CD14-positive monocyte (primary cell): ENCODE data around the gene TMEM181. TPM values are rescaled to one million over a fixed set of nuclear protein-coding genes. Genes with fewer than 3 reads are reported as not detected.
A peak's percentile ranks its signal among the peaks of the same experiment; 100 is the strongest.

Source experiments
- DNase-seq, 3 donors: peaks; one replicate each; pipeline ENCODE4 v3.0.0-alpha.2; 2011 to 2022
- H2AFZ ChIP-seq: 2 replicates; pipeline ENCODE4 v1.6.0; 2012; ENCODE audit warnings: mild to moderate bottlenecking, low read depth, low read length, inconsistent platforms; ENCODE audit not compliant: insufficient read depth, poor library complexity, severe bottlenecking
- H3K27ac ChIP-seq, 2 donors: 1 replicate in 1 of 2; 2 replicates in 1 of 2; pipeline ENCODE4 v1.5.1; 2012 to 2013; ENCODE audit warnings: low read length in 2 of 2, control low read depth in 1 of 2, inconsistent platforms in 1 of 2, low read depth in 1 of 2, mild to moderate bottlenecking in 1 of 2
- H3K27me3 ChIP-seq, 2 donors: one replicate each; pipeline versions ENCODE4 v1.6.0 to v1.6.1; 2011 to 2013; ENCODE audit warnings: low read length in 2 of 2; ENCODE audit not compliant: control insufficient read depth in 2 of 2, insufficient read depth in 2 of 2
- H3K36me3 ChIP-seq, 2 donors: replicated peaks in 1 of 2; 1 replicate in 1 of 2; 2 replicates in 1 of 2; pipeline versions ENCODE4 v1.5.1 to v1.6.1; 2012 to 2013; ENCODE audit warnings: low read length in 2 of 2, control low read depth in 1 of 2, inconsistent platforms in 1 of 2, mild to moderate bottlenecking in 1 of 2; ENCODE audit not compliant: insufficient read depth in 2 of 2, control insufficient read depth in 1 of 2
- H3K4me1 ChIP-seq, 2 donors: 1 replicate in 1 of 2; 2 replicates in 1 of 2; pipeline versions ENCODE4 v1.5.1 to v1.6.1; 2012 to 2013; ENCODE audit warnings: low read length in 2 of 2, control low read depth in 1 of 2, inconsistent platforms in 1 of 2, mild to moderate bottlenecking in 1 of 2, moderate library complexity in 1 of 2; ENCODE audit not compliant: insufficient read depth in 2 of 2, control insufficient read depth in 1 of 2
- H3K4me2 ChIP-seq: replicated peaks from 2 replicates; pipeline ENCODE3; 2012; ENCODE audit warnings: low read length, moderate library complexity, mild to moderate bottlenecking; ENCODE audit not compliant: poor library complexity, severe bottlenecking; ENCODE audit errors: extremely low read depth
- H3K4me3 ChIP-seq, 3 experiments: fragments of 200-600 bp in 1 of 3; sonication (generic) in 1 of 3; replicated peaks in 1 of 3; 1 replicate in 2 of 3; 2 replicates in 1 of 3; pipeline ENCODE4 v1.5.1; 2011 to 2013; ENCODE audit warnings: low read length in 3 of 3, mild to moderate bottlenecking in 3 of 3, control low read depth in 2 of 3, low read depth in 2 of 3, inconsistent platforms in 1 of 3, moderate library complexity in 1 of 3
- H3K79me2 ChIP-seq: 2 replicates; pipeline ENCODE4 v1.6.0; 2012; ENCODE audit warnings: mild to moderate bottlenecking, control low read depth, inconsistent platforms, low read length, moderate library complexity; ENCODE audit not compliant: insufficient read depth
- H3K9ac ChIP-seq: 2 replicates; pipeline ENCODE4 v1.6.0; 2017; ENCODE audit warnings: low read length, mild to moderate bottlenecking; ENCODE audit not compliant: insufficient read depth, poor library complexity, severe bottlenecking
- H3K9me3 ChIP-seq, 2 donors: replicated peaks in 1 of 2; 1 replicate in 1 of 2; 2 replicates in 1 of 2; pipeline versions ENCODE4 v1.5.1 to v1.6.1; 2012 to 2013; ENCODE audit warnings: low read length in 2 of 2, control low read depth in 1 of 2; ENCODE audit not compliant: control insufficient read depth in 1 of 2, insufficient read depth in 1 of 2
- H4K20me1 ChIP-seq: 2 replicates; pipeline ENCODE4 v1.6.0; 2012; ENCODE audit warnings: mild to moderate bottlenecking, low read length, control low read depth, moderate library complexity; ENCODE audit not compliant: insufficient read depth
- H3K27ac Mint-ChIP-seq, 7 donors: one replicate each; pipeline ENCODE4 v1.8.0; 2020; ENCODE audit warnings: mild to moderate bottlenecking in 7 of 7, mixed read lengths in 7 of 7, moderate library complexity in 6 of 7, inconsistent platforms in 2 of 7
- H3K27me3 Mint-ChIP-seq, 3 donors: one replicate each; pipeline ENCODE4 v1.8.0; 2021 to 2022; ENCODE audit warnings: low read depth in 3 of 3, mild to moderate bottlenecking in 3 of 3, mixed read lengths in 3 of 3, moderate library complexity in 3 of 3, inconsistent platforms in 1 of 3
- H3K36me3 Mint-ChIP-seq, 2 donors: one replicate each; pipeline ENCODE4 v1.8.0; 2020; ENCODE audit warnings: mixed read lengths in 2 of 2, inconsistent platforms in 1 of 2, mild to moderate bottlenecking in 1 of 2
- H3K4me1 Mint-ChIP-seq: one replicate; pipeline ENCODE4 v1.8.0; 2020; ENCODE audit warnings: mild to moderate bottlenecking, mixed read lengths
- H3K4me3 Mint-ChIP-seq, 2 donors: one replicate each; pipeline ENCODE4 v1.8.0; 2020; ENCODE audit warnings: mild to moderate bottlenecking in 2 of 2, mixed read lengths in 2 of 2, moderate library complexity in 1 of 2
- H3K9me3 Mint-ChIP-seq, 7 donors: one replicate each; pipeline ENCODE4 v1.8.0; 2020 to 2022; ENCODE audit warnings: mixed read lengths in 7 of 7, mild to moderate bottlenecking in 6 of 7, moderate library complexity in 6 of 7, inconsistent platforms in 2 of 7
- WGBS: methylation state at CpG from one replicate; pipeline ENCODE4 v1.1.5; 2013; ENCODE audit warnings: missing lambda C conversion rate; ENCODE audit not compliant: insufficient coverage; 5-methylcytosine and 5-hydroxymethylcytosine counted together
- intact Hi-C, 2 donors: fragments of 100-400 bp; cut with micrococcal nuclease; formaldehyde crosslinking; loops; one replicate each; pipeline versions ENCODE4 v1.15.0 to v1.15.1; 2023
- polyA plus RNA-seq, 3 donors: library from polyadenylated mRNA; depleted of rRNA in 1 of 3; unstranded in 2 of 3; stranded (reverse) in 1 of 3; fragments of 300-500 nt in 2 of 3; fragments of >200 nt in 1 of 3; fragmentation: Illumina TruSeq in 2 of 3; gene quantifications; 1 replicate in 2 of 3; 2 replicates in 1 of 3; pipeline ENCODE4 v1.2.3, GENCODE V29; 2012 to 2021
- TF ChIP-seq, protein P1 (sequence below): fragments of 200-600 bp; IDR thresholded peaks from one replicate; pipeline ENCODE4 v1.8.0; 2022; ENCODE audit warnings: antibody characterized with exemption, mild to moderate bottlenecking

The TMEM181 gene
- polyA plus RNA-seq, 3 donors: 2.4 to 6.8 (median 2.6) TPM

DNA sequence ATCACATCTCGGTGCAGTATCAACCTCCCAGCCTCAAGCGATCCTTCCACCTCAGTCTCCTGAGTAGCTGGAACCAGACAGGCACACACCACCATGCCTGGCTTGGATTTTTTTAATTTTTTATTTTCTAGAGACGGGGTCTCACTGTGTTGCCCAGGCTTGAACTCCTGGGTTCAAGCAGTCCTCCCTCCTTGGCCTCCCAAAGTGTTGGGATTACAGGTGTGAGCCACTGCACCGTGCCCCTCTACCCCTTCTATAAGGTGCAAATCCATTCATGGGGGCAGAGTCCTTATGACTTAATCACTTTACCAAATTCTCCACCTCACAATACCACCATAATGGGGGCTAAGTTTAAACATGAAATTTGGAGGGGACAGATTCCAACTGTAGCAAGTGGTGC, 37.7 kb downstream of the TMEM181 start:
- peaks cover 42 to 92% of the 10 kb centered on the region in 2 donors for H3K36me3 ChIP-seq

DNA sequence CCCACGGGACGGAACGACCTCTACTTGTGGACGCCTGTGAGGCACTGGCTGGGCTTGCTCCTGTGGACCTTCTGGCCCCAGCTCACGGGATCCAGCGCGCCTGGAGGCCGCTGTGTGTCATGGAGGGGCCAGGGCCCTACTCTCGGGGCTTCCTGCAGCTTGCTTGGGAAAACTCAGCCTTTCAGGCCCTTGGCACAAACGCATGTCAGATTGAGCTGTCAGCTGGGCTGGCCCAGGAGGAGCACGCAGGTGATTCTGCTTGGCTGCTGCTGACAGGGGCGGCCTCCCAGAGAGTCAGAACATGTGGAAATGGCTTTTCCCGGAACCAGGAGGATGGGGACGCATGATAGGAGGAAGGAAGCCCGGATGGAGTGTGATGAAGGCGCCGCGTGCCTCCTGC, 39.7 kb downstream of the TMEM181 start:
- H3K9ac ChIP-seq: no peak overlapping the region
- H3K27me3 ChIP-seq: no peaks in the 10 kb centered on the region
- no peak overlapping the region for H3K27ac ChIP-seq
- Mint-ChIP-seq H3K4me1 (no peaks in the 10 kb centered on the region), H3K4me3 (no peak overlapping the region), H3K27me3 (peaks cover 0 to 1% (median 0%) of the 10 kb centered on the region in 3 donors), H3K36me3 (peaks cover 63 to 88% of the 10 kb centered on the region in 2 donors), H3K27ac (peak overlapping the region in 3 of 7 donors; percentile 1 to 66 (median 52)), H3K9me3 (no peaks in the 10 kb centered on the region)
- intact Hi-C loops: loop anchor here (5.0 to 10.0 kb wide), 2 partner anchors 377 to 385 kb away; no protein-coding TSS in a partner anchor
- no peak overlapping the region for H2AFZ ChIP-seq
- no peak overlapping the region for H3K4me2 ChIP-seq
- H3K4me3 ChIP-seq: no peak overlapping the region
- peaks cover 39 to 90% of the 10 kb centered on the region in 2 donors for H3K36me3 ChIP-seq
- TF ChIP-seq, protein P1, sequence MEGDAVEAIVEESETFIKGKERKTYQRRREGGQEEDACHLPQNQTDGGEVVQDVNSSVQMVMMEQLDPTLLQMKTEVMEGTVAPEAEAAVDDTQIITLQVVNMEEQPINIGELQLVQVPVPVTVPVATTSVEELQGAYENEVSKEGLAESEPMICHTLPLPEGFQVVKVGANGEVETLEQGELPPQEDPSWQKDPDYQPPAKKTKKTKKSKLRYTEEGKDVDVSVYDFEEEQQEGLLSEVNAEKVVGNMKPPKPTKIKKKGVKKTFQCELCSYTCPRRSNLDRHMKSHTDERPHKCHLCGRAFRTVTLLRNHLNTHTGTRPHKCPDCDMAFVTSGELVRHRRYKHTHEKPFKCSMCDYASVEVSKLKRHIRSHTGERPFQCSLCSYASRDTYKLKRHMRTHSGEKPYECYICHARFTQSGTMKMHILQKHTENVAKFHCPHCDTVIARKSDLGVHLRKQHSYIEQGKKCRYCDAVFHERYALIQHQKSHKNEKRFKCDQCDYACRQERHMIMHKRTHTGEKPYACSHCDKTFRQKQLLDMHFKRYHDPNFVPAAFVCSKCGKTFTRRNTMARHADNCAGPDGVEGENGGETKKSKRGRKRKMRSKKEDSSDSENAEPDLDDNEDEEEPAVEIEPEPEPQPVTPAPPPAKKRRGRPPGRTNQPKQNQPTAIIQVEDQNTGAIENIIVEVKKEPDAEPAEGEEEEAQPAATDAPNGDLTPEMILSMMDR: no peak
- WGBS: 92% methylated on average over 15 of the region's 18 CpGs
- H3K4me1 ChIP-seq: no peaks in the 10 kb centered on the region
- peaks cover 8% of the 10 kb centered on the region for H4K20me1 ChIP-seq
- DNase-seq: no peak
- no peaks in the 10 kb centered on the region for H3K79me2 ChIP-seq
- no peaks in the 10 kb centered on the region for H3K9me3 ChIP-seq

More for the DNA sequence above, 37.7 kb downstream of the TMEM181 start:
- no peak for DNase-seq
- H3K4me3 Mint-ChIP-seq: no peak overlapping the region
- Histone ChIP-seq H3K4me3 (no peak overlapping the region), H3K4me2 (no peak overlapping the region), H3K9me3 (no peaks in the 10 kb centered on the region), H3K4me1 (no peaks in the 10 kb centered on the region), H2AFZ (no peak overlapping the region), H3K27ac (no peak overlapping the region), H4K20me1 (no peaks in the 10 kb centered on the region), H3K27me3 (no peaks in the 10 kb centered on the region), H3K79me2 (no peaks in the 10 kb centered on the region), H3K9ac (no peak overlapping the region)
- H3K4me1 Mint-ChIP-seq: no peaks in the 10 kb centered on the region
- peaks cover 68 to 90% of the 10 kb centered on the region in 2 donors for H3K36me3 Mint-ChIP-seq
- H3K9me3 Mint-ChIP-seq: no peaks in the 10 kb centered on the region
- 83% methylated on average over 1 of the region's 4 CpGs for WGBS
- intact Hi-C loops: no loop called here
- H3K27me3 Mint-ChIP-seq: no peaks in the 10 kb centered on the region
- TF ChIP-seq, protein P1: no peak
- H3K27ac Mint-ChIP-seq: peak overlapping the region in 1 of 7 donors; percentile 49
